GM19395 (cell line): ENCODE measurements around the gene GCAT.

ENCODE experiments used
- ATAC-seq: cut with Tn5 transposase; IDR thresholded peaks from one replicate; pipeline ENCODE4 v1.9.1; 2021; ENCODE audit warnings: mild to moderate bottlenecking, moderate library complexity; ENCODE audit not compliant: unreplicated experiment

Gene GCAT

GRCh38 chr22:37842015-37842793 is 34.5 kb downstream of the GCAT start:
- ATAC-seq: no peak

GRCh38 chr22:37843741-37844089 is 36.0 kb downstream of the GCAT start:
- peak; percentile 41 for ATAC-seq

- ATAC-seq: no peak
Measured at GRCh38 chr22:37844904-37845329, 37.2 kb downstream of the GCAT start.

GRCh38 chr22:37846433-37846832 is 38.7 kb downstream of the GCAT start:
- ATAC-seq: no peak

GRCh38 chr22:37848587-37849088 is 40.9 kb downstream of the GCAT start:
- no peak for ATAC-seq

- ATAC-seq: peak; percentile 70
Measured at GRCh38 chr22:37849089-37849751, 41.5 kb downstream of the GCAT start, which contains the start of gene EIF3L. EIF3L (plus strand) TSS chr22:37849419; CDS start chr22:37849450, 31 bp downstream.

- no peak for ATAC-seq
Measured at GRCh38 chr22:37850801-37851200, 43.1 kb downstream of the GCAT start.

GRCh38 chr22:37852418-37852817 is 44.7 kb downstream of the GCAT start:
- no peak for ATAC-seq

GRCh38 chr22:37854946-37855345 is 47.2 kb downstream of the GCAT start:
- no peak for ATAC-seq

GRCh38 chr22:37855462-37855861 is 47.7 kb downstream of the GCAT start:
- no peak for ATAC-seq

- no peak for ATAC-seq
Measured at GRCh38 chr22:37860796-37861421, 53.2 kb downstream of the GCAT start.

- ATAC-seq: no peak
Measured at GRCh38 chr22:37862570-37863325, 55.0 kb downstream of the GCAT start.

- no peak for ATAC-seq
Measured at GRCh38 chr22:37865510-37865909, 57.8 kb downstream of the GCAT start.
